Skeletal muscle cell (primary cell): ENCODE results near the gene DCST2.

Experiments
- DNase-seq: peaks from one replicate; pipeline ENCODE4 v3.0.0-alpha.2; 2010; ENCODE audit warnings: low read depth
- H3K4me3 ChIP-seq: 2 replicates; pipeline ENCODE4 v1.5.1; 2011; ENCODE audit warnings: low read depth, mild to moderate bottlenecking, control low read depth, low read length, moderate library complexity

DCST2 gene

DNA sequence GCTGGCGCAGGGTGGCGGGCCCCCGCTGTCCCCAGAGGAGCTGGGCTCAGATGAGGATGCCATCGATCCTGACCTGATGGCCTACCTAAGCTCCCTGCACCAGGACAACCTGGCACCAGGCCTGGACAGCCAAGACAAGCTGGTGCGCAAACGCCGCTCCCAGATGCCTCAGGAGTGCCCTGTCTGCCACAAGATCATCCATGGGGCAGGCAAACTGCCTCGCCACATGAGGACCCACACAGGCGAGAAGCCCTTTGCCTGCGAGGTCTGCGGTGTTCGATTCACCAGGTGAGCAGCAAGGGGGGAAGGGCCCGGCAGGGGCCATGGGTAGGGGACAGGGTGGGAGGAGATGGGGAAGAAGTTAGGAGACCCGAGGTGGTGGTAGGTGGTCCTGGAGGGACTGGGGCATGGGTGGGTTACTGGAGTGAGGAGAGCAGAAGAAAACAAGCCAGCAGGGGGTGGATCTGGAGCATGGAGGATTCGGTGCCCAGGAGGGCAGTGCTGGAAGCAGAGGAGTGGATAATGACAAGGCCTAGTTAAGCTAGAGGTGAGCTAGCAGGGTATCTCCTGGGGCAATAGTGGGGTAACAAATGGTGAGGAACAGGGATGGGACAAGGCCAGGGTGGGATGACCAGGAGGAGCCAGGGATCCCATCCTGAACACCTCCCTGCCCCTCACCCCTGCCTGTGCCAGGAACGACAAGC is 17.9 kb downstream of the DCST2 start:
- H3K4me3 ChIP-seq = no peak overlapping the region

DNA sequence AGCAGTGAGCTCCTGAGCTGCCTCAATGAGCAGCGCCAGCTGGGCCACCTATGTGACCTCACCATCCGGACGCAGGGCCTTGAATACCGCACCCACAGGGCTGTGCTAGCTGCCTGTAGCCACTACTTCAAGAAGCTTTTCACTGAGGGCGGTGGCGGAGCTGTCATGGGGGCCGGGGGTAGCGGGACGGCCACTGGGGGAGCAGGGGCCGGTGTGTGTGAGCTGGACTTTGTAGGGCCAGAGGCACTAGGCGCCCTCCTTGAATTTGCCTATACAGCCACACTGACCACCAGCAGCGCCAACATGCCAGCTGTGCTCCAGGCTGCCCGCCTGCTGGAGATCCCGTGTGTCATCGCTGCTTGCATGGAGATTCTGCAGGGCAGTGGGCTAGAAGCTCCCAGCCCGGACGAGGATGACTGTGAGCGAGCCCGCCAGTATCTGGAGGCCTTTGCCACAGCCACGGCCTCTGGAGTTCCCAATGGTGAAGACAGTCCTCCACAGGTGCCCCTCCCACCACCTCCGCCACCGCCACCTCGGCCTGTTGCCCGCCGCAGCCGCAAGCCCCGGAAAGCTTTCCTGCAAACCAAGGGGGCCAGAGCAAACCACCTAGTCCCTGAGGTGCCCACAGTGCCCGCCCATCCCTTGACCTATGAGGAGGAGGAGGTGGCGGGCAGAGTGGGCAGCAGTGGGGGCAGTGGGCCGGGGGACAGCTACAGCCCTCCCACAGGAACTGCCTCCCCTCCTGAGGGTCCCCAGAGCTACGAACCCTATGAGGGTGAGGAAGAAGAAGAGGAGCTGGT is 18.7 kb downstream of the DCST2 start:
- no peak for DNase-seq
- no peak overlapping the region for H3K4me3 ChIP-seq

More for the DNA sequence above, 17.9 kb downstream of the DCST2 start:
- no peak for DNase-seq

DNA sequence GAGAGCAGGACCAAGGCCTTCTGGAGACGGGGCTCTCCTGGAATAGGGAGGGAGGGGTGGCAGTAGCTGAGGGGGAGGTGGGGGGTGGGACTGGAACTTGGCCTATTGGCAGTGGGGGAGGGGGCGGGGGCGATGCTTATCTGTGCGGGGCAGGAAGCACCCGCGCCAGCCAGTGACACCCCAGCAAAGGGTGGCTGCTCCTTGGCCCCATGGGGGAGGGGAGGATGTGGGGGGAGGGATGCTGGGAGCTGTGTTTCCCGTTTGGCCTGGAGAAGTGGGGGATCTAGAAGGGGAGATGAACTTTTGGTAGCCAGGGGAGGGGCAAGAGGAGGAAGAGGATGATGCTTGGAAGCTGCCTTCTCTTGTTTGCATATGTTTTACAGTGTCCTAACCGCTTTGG is 19.9 kb downstream of the DCST2 start:
- no peak for DNase-seq
- H3K4me3 ChIP-seq = no peak overlapping the region

DNA sequence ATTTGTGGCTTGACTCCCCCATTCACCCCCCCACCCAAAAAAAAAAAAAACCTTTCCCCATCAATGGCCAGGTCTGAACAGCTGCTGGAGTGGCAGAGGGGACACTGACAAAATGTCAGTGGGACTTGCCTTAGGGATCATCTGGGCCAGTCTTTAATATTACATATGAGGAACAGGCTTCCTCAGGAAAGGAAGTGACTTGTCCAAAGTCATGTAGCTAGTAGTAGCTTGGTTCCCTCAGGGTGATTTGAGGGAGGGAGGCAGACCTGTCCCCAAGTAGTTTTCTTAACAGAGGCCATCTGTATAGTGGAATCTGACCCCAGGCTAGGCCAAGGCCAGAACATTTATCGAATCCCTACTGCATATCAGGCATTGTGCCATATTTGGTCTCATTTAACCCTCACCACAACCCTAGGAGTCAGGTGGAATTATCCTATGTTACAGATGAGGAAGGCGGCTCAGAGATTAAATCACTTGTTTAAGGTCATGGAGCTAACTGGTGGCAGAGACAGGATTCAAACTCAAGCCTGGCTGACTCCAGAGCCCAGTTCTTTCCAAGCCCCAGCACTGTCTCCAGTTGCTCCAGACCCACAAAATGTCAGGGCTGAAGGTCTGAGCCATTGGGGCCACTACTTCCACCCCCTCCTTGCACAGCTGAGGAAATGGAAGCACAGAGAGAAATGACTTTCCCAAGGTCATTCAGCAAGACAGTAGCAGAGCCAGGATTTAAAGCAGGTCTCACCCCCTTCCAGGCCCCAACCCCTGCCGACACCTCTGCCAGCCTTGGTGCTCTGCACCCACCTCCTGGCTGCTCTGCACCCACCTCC is 20.6 kb downstream of the DCST2 start:
- DNase-seq = no peak
- no peak overlapping the region for H3K4me3 ChIP-seq

DNA sequence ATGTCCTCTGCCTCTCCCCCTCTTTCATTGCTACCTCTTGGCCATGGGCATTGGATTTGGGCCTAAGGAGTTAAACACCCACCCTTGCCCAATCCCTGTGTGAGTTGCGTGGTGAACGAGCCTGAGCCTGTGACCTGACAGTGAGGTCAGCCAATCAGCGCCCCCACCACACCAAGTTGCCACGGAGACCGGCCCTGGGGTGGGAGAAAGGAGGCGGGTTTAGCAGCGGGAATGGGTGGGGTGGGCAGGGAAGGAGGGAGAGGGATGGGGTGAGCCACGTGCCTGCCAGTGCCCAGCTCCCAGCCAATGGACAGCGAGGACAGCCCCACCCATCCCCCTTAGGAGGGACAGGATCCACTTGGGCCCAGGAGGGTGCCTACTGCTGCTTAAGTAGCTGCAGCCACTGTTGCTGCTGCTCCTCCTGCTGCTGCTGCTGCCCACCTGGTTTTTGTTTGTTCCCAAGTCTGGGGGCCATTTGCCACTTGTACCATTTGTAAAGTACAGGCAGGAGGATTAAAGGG is 21.5 kb downstream of the DCST2 start:
- no peak for DNase-seq
- H3K4me3 ChIP-seq = no peak overlapping the region

DNA sequence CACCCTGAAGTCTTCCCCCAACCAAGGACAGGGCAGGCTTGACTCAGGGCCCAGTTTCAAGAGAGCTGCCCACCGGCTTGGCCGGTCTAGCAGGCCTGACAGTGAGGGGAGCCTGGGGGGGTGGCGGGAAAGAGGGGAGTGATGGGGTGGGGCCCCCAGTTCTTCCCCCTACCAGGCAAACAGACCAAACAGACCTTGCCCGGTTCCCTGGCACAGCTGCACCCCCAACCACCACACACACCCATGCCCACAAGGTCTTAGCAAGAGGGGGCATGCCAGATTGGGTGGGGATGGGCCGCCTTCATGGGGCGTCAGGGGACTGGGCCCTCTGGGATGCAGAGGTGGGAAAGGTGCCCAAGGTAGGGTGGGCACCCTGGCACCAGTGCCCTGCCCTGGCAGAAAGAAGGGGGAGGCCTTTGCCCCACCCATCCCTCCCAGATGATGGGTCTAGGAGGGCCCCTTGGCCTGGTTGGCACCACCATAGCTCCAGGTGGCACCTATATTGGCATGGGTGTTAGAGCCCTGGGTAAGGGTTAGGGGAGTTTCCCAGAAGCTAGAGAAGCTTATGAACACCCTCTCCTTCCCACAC is 22.1 kb downstream of the DCST2 start:
- H3K4me3 ChIP-seq = no peak overlapping the region
- DNase-seq = no peak

DNA sequence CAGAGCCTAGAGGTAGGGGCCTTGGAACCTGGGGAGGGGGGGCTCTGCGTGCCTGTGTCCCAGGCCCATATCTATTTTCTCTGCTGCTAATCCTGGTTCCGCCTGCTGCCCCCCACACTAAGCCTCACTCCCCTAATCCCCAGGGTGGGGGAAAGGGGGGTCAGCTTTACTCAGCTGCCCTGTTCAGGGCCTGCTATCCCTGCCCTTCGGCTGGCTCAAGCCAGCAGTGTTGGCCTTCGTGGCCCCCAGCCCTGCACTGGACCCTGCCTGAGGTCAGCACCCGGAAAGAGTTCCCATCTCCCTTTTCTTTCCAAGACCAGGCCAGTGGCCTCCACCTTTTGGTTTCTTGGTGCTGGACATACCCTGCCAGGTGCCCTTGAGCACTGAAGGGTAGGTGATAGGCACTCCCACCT is 22.6 kb downstream of the DCST2 start:
- DNase-seq = no peak
- H3K4me3 ChIP-seq = no peak overlapping the region

DNA sequence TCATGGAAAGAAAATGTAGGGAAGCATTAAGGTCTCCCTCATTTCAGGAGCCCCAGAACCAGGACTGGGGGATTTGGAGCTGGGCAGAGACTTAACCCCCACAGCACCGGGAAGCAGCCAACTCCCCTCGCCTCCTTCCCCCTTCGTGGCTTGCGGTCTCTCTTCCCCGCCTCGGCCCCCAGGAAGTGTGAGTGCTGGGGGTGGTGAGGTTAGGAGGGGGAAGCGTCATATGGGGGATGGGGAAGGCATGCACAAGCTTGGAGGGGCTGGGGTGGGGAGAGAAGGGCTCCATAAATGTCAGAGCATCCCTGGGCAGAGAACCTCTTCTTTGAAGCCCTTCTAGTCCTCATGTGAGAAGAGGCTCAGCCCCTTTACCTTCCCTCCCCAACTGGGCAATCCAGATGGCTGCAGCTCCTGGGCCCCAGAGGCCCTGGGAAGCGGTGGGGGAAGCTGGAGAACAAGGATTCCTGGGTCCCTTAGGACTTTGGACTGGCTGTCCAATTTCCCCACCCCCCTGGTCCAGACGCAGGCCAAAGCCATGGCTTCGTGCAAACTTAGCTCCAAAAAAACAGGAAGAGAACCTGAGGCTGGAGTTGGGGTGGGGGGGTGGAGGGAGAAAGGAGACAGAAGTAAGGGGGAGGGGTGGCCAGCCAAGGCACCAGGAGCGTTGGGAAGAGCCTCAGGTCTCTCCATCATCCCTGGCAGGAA is 23.2 kb downstream of the DCST2 start:
- no peak for DNase-seq
- H3K4me3 ChIP-seq = no peak overlapping the region

DNA sequence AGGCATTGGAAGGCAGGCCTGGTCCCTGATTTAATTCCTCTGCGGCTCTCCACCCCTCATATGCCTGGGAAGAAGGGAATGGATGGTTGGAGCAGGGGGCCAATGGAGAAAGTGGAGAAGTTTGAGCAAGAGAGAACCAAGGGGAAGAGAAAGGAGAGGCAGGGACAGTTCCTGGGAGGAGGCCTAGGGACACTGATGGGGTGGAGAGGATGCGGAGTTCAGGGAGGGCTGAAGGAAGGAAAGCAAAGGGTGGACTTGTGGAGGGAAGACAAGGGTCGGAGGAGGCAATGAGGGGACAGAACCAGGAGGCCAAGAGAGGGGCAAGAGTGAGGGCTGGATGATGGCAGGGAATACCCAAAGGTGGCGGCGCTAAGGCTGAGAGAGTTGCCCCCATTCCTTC is 23.8 kb downstream of the DCST2 start:
- no peak overlapping the region for H3K4me3 ChIP-seq
- no peak for DNase-seq

DNA sequence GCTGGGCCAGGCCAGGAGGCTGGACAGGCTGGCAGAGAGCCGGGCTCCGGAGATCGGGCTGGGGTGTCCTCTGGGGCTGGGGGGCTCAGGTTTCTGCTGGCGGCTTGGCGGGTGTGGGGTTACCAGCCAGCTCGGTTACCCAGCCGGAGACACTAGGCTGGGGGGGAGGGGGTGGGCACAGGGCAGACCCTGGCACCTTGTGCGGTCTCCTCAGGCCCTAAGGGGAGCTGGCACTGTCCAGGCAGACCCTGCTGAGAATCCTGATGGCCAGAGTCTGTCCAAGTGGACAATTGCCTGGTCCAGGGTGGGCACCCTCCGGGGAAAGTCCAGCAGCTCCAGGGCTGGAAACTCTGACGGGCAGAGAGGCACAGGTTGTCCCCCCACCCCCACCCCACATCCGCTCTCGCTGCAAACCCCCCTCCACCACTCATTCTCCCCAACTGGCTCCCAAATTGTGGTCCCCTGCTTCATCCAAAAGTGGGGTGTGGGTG is 24.3 kb downstream of the DCST2 start:
- no peak for DNase-seq
- no peak overlapping the region for H3K4me3 ChIP-seq

DNA sequence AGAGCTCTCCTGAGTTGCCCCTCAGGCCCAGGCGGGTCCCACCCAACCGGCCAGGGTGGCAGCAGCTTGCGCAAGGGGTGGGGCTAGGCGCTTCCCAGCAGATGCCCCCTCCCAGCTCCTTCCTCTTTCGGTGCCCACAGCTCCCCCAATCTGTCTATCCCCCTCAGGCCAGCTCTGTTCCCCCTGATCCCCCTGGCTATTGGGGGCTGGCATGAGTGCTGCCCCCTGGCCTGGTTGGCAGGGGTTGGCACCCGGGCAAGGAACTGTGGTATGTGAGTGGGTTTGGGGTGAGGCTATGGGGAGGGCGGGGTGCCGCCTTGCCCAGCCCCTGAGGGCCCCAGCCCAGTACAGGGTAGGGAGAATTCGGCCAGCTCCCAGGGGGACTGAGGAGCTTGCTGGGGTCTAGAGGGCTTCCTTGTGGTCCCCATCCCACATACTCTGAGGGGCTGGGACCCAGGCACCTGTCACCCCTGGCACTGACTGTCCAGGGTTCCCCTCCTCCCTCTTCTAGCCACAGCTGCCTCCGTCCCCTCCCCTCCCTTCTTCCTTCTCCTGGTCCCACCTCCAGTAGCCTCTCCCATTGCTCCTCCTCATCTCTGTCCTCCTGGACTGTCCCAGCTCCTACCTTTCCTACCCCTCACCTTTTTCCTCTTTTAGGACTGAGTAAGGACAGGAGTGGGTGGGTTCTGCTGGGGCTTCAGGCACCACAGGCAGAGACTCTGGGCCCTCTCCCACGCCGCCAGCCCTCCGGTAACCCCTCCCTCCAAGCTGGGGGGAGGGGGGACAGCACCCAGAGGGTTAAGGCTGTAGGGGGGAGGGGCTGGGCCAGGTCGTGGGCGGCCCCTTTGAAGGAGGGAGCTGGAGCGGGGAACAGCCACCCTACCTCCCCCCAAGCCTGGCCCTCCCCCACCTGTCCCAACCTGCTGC is 25.3 kb downstream of the DCST2 start:
- no peak overlapping the region for H3K4me3 ChIP-seq
- no peak for DNase-seq

DNA sequence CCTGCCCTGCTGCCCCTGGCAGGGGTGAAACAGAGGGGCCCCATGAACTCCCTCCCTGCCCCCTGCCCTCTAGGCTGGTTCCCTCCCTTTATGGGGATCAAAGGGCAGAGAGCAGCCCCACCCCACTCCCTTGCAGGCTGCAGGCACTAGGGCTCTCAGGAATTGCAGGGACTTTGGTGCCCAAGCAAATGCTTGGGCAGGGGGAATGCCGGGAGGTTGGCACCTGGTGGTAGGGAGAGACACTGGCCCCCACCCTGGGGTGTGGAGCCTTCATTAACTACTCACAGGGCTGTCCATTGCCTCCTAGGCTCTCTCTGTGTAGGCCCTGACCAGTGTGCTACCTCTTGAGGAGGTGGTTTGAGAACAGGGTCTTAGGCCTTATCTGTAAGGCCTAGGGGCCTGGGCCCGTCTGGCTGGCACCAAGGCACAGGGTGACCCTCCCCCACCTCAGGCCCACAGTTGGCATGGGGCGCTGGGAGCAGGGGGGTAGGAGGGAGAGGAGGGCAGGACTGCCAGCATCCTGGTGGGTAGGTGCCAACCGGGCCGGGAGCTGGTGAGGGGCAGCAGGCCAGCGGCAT is 26.2 kb downstream of the DCST2 start:
- no peak overlapping the region for H3K4me3 ChIP-seq
- no peak for DNase-seq

DNA sequence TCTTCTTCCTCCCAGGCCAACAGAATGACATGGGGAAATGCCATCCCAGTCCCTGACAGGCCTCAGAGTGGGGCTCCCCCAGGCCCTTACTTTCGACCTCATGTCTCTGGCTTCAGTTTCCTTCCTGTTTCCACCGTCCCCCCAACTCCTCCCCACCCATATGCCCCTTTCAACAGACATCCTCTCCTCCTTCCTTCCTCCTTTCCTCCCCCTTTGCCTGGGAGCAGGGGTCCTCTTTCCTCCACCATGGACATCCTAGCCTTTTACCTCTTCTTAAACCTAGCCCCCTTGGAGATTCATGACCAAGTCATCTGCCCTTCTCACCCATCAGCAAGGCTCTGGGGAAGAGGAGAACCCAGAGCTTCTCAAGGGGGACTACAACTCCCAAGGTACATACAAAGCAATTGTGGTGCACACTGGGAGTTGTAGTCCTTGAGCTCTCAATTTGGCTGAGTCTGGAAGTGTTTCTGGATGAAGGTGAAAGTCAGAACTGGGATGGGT is 26.9 kb downstream of the DCST2 start:
- no peak overlapping the region for H3K4me3 ChIP-seq
- no peak for DNase-seq

DNA sequence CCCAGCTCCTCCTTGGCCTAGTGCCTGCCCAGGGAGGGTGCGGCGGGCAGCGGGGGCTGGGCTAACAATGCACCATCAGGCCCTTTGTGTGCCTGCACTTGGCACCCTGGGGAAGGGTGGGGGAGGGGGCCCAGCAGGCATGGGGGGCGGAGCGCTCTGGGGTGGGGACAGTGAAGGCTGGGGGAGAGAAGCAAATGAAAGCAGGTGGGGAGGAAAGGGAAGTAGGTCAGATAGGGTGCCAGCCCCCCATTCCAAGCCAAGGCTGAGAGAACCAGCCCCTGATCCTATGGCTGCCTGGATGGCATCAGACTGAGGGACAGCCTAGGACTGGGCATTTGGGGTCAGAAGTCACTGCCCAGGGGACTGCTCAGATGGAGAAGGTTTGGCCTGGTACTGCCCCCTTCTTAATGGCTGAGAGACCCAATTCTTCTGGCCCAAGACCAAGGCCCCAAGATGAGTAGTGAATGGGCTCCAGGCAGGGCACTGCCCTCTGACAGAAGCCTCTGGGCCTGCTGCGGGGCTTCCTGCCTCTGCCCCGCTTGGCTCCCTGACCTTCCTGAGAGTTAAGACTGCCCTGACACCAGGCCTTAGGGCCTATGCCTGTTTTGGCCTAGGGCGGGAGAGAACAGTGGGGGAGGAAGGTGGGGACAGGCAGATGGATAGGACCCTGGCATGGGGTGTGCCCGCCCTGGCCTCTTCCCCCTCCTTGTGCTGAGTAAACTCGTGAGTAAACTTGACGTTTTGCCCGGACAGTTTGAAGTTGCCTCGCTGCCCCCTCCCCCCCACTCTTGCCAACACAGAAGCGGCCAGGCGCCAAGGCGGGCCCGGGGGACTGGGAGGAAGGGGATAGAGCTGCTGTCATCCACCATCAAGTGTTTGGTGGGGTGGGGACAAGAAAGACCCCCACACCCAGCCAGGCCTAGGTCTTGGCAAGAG is 28.2 kb downstream of the DCST2 start:
- no peak for DNase-seq
- no peak overlapping the region for H3K4me3 ChIP-seq

DNA sequence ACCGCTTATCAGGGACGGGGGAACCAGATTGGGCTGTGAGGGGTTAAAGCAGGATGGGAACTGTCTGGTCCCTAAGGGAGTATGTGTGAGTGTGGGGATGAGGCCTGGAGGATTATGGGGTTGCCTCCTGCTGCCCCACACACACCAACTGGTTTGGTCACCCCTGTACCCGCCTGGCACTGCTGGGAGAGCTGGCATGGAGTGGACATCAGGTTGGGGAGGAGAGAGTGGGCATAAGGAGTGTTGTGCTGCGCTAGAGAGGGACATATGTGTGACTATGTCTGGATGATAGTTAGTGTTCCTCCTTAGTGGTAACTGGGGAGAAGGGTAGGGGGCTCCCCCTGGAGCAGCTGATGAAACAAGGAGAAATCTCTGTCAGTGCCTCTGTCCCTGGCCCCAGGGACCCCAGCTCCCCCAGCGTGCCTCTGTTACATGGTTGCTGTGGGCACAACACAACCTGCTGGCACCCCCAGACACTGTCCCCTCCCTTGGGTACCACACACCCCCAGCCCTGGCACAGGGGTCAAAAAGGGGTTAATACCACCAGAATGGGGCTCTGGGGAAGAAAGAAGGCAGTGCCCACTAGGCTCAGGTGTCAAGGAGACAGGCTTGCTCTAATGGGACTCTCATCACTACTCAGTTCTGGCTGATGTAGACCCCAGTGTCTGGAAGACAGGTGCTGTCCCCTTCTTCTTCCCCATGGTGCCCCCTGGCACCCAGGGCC is 29.1 kb downstream of the DCST2 start:
- H3K4me3 ChIP-seq = peak overlapping the region; percentile 85
- no peak for DNase-seq
